H1 (cell line): ENCODE data around the gene PPP1R14C. TPM values are rescaled to one million over a fixed set of nuclear protein-coding genes. Genes with fewer than 3 reads are reported as not detected.

Experiments
- CTCF ChIA-PET: fragments of 300-600 bp; sonication (Branson Sonifier 250); formaldehyde crosslinking; loops from one replicate; lab custom pipeline; 2021; ENCODE audit not compliant: partially characterized antibody; lab: Charles Lee
- POLR2A ChIA-PET: fragments of 300-600 bp; sonication (Branson Sonifier 250); formaldehyde crosslinking; loops from one replicate; lab custom pipeline; 2021; ENCODE audit warnings: inconsistent platforms; ENCODE audit not compliant: partially characterized antibody; lab: Charles Lee
- DNase-seq, 2 experiments: peaks; one replicate each; pipeline versions ENCODE4 v3.0.0 to v3.0.0-alpha.2; 2010 to 2022; ENCODE audit warnings: low spot score in 2 of 2, low read depth in 1 of 2, mixed read lengths in 1 of 2
- FAIRE-seq: peaks from 2 replicates; lab custom pipeline; 2011; peaks lifted over from hg19 to GRCh38; lab: Jason Lieb, UNC
- H2AFZ ChIP-seq: 2 replicates; pipeline ENCODE4 v1.8.1; 2012; ENCODE audit warnings: low read length, inconsistent platforms
- H2AK5ac ChIP-seq: 2 replicates; pipeline ENCODE4 v1.6.1; 2013; ENCODE audit warnings: low read depth, low read length
- H2BK120ac ChIP-seq: replicated peaks from 2 replicates; pipeline ENCODE3; 2013; ENCODE audit warnings: low read depth, low read length, inconsistent platforms
- H2BK12ac ChIP-seq: 2 replicates; pipeline ENCODE4 v1.6.1; 2013; ENCODE audit warnings: low read depth, low read length
- H2BK15ac ChIP-seq: 2 replicates; pipeline ENCODE4 v1.6.1; 2013; ENCODE audit warnings: low read length
- H2BK20ac ChIP-seq: 2 replicates; pipeline ENCODE4 v1.6.1; 2013; ENCODE audit warnings: low read length
- H2BK5ac ChIP-seq: 2 replicates; pipeline ENCODE4 v1.6.1; 2013; ENCODE audit warnings: low read depth, low read length
- H3K14ac ChIP-seq: 2 replicates; pipeline ENCODE4 v1.6.1; 2013; ENCODE audit warnings: inconsistent platforms; ENCODE audit not compliant: insufficient read length
- H3K18ac ChIP-seq: 2 replicates; pipeline ENCODE4 v1.6.1; 2013; ENCODE audit warnings: low read length; ENCODE audit errors: extremely low read depth
- H3K23ac ChIP-seq: 2 replicates; pipeline ENCODE4 v1.6.1; 2013; ENCODE audit warnings: inconsistent platforms; ENCODE audit not compliant: insufficient read length
- H3K23me2 ChIP-seq: 2 replicates; pipeline ENCODE4 v1.6.1; 2013; ENCODE audit warnings: low read depth, low read length
- H3K27ac ChIP-seq: 2 replicates; pipeline ENCODE4 v1.6.1; 2011; ENCODE audit warnings: low read depth, low read length, inconsistent platforms
- H3K27me3 ChIP-seq, 4 experiments: replicated peaks in 1 of 4; 1 replicate in 1 of 4; 2 replicates in 3 of 4; pipeline versions ENCODE4 v1.6.1 to v1.8.1; 2011 to 2013; ENCODE audit warnings: low read length in 3 of 4, mild to moderate bottlenecking in 3 of 4, inconsistent platforms in 2 of 4, mixed read lengths in 2 of 4, moderate library complexity in 1 of 4; ENCODE audit not compliant: control insufficient read depth in 3 of 4, insufficient read depth in 3 of 4; ENCODE audit errors: extremely low read depth in 1 of 4
- H3K36me3 ChIP-seq, 4 experiments: 2 replicates each; pipeline versions ENCODE4 v1.6.1 to v1.8.1; 2011 to 2013; ENCODE audit warnings: mild to moderate bottlenecking in 4 of 4, low read length in 3 of 4, moderate library complexity in 2 of 4, control low read depth in 1 of 4, inconsistent platforms in 1 of 4; ENCODE audit not compliant: insufficient read depth in 4 of 4, control insufficient read depth in 2 of 4
- H3K4ac ChIP-seq: replicated peaks from 2 replicates; pipeline ENCODE3; 2013; ENCODE audit warnings: low read length, low read depth, mixed read lengths, inconsistent platforms; ENCODE audit not compliant: insufficient read length
- H3K4me1 ChIP-seq, 4 experiments: replicated peaks in 1 of 4; 1 replicate in 1 of 4; 2 replicates in 3 of 4; pipeline versions ENCODE4 v1.6.1 to v1.8.1; 2011 to 2013; ENCODE audit warnings: low read length in 3 of 4, inconsistent platforms in 2 of 4, mixed read lengths in 1 of 4; ENCODE audit not compliant: insufficient read depth in 4 of 4, control insufficient read depth in 3 of 4
- H3K4me2 ChIP-seq, 2 experiments: 2 replicates each; pipeline versions ENCODE4 v1.6.1 to v1.8.1; 2011 to 2013; ENCODE audit warnings: low read depth in 2 of 2, low read length in 2 of 2, control low read depth in 1 of 2, inconsistent platforms in 1 of 2, mild to moderate bottlenecking in 1 of 2; ENCODE audit not compliant: insufficient read depth in 1 of 2
- H3K4me3 ChIP-seq, 4 experiments: fragments of 200-600, 300-600 bp in 1 of 4; sonication (generic), shearing (Covaris generic), sonication (Bioruptor Twin) in 1 of 4; 2 replicates each; pipeline versions ENCODE4 v1.5.1 to v1.8.1; 2011 to 2016; ENCODE audit warnings: low read length in 4 of 4, low read depth in 3 of 4, control low read depth in 2 of 4, inconsistent platforms in 2 of 4, mild to moderate bottlenecking in 2 of 4, mixed read lengths in 1 of 4, moderate library complexity in 1 of 4; ENCODE audit not compliant: insufficient read depth in 2 of 4; ENCODE audit errors: extremely low read depth in 1 of 4
- H3K56ac ChIP-seq: replicated peaks from 2 replicates; pipeline ENCODE3; 2013; ENCODE audit warnings: low read depth, mild to moderate bottlenecking, mixed read lengths, low read length, inconsistent platforms; ENCODE audit not compliant: insufficient read length
- H3K79me1 ChIP-seq: 2 replicates; pipeline ENCODE4 v1.6.1; 2013; ENCODE audit warnings: low read depth, low read length, control low read depth
- H3K79me2 ChIP-seq, 2 experiments: 2 replicates each; pipeline versions ENCODE4 v1.6.1 to v1.8.1; 2012 to 2013; ENCODE audit warnings: low read length in 2 of 2, mild to moderate bottlenecking in 2 of 2, inconsistent platforms in 1 of 2; ENCODE audit not compliant: insufficient read depth in 2 of 2, control insufficient read depth in 1 of 2
- H3K9ac ChIP-seq, 4 experiments: replicated peaks in 1 of 4; 1 replicate in 1 of 4; 2 replicates in 3 of 4; pipeline versions ENCODE4 v1.6.1 to v1.8.1; 2011 to 2013; ENCODE audit warnings: low read depth in 3 of 4, low read length in 3 of 4, control low read depth in 2 of 4, mild to moderate bottlenecking in 2 of 4, moderate library complexity in 2 of 4, inconsistent platforms in 1 of 4; ENCODE audit errors: extremely low read depth in 1 of 4
- H3K9me3 ChIP-seq, 2 experiments: 2 replicates each; pipeline versions ENCODE4 v1.6.1 to v1.8.1; 2012 to 2013; ENCODE audit warnings: mild to moderate bottlenecking in 2 of 2, moderate library complexity in 2 of 2, control low read depth in 1 of 2, inconsistent platforms in 1 of 2, low read depth in 1 of 2, low read length in 1 of 2, mixed read lengths in 1 of 2; ENCODE audit not compliant: insufficient read depth in 2 of 2
- H4K20me1 ChIP-seq, 2 experiments: replicated peaks in 1 of 2; 2 replicates each; pipeline versions ENCODE3 to v1.8.1; 2011 to 2013; ENCODE audit warnings: inconsistent platforms in 2 of 2, low read length in 2 of 2, mild to moderate bottlenecking in 1 of 2; ENCODE audit not compliant: insufficient read depth in 2 of 2, control insufficient read depth in 1 of 2
- H4K5ac ChIP-seq: 2 replicates; pipeline ENCODE4 v1.6.1; 2013; ENCODE audit warnings: low read length, low read depth, mixed read lengths, inconsistent platforms; ENCODE audit not compliant: insufficient read length
- H4K8ac ChIP-seq: 2 replicates; pipeline ENCODE4 v1.8.0; 2013; ENCODE audit warnings: mild to moderate bottlenecking, moderate library complexity, low read length, inconsistent platforms; ENCODE audit not compliant: insufficient read depth; ENCODE audit errors: extremely low read depth
- H4K91ac ChIP-seq: replicated peaks from 2 replicates; pipeline ENCODE3; 2013; ENCODE audit warnings: low read length, mixed read lengths, inconsistent platforms; ENCODE audit not compliant: insufficient read length
- HDAC6 ChIP-seq: IDR thresholded peaks from one replicate; pipeline ENCODE4 v1.7.1; 2012; ENCODE audit warnings: low read depth, mild to moderate bottlenecking, inconsistent platforms, low read length, moderate library complexity
- KDM4A ChIP-seq: IDR thresholded peaks from one replicate; pipeline ENCODE4 v1.7.1; 2012; ENCODE audit warnings: low read depth, mild to moderate bottlenecking, moderate library complexity, low read length, inconsistent platforms; ENCODE audit not compliant: severe bottlenecking
- POLR2AphosphoS5 ChIP-seq: IDR thresholded peaks from 2 replicates; pipeline ENCODE4 v1.6.1; 2011; ENCODE audit warnings: low read depth, low read length
- RBBP5 ChIP-seq: IDR thresholded peaks from 2 replicates; pipeline ENCODE4 v1.7.1; 2012; ENCODE audit warnings: low read depth, mild to moderate bottlenecking, inconsistent platforms, low read length, moderate library complexity, borderline replicate concordance
- SIX5 ChIP-seq: IDR thresholded peaks from 2 replicates; pipeline ENCODE4 v1.6.1; 2011; ENCODE audit warnings: mild to moderate bottlenecking, low read depth, low read length
- SP2 ChIP-seq: IDR thresholded peaks from 2 replicates; pipeline ENCODE4 v1.6.1; 2012; ENCODE audit warnings: mild to moderate bottlenecking, low read length, inconsistent platforms
- TAF1 ChIP-seq: IDR thresholded peaks from 2 replicates; pipeline ENCODE4 v1.6.1; 2011; ENCODE audit warnings: mild to moderate bottlenecking, low read depth, low read length
- YY1 ChIP-seq: IDR thresholded peaks from 2 replicates; pipeline ENCODE4 v1.6.1; 2011; ENCODE audit warnings: low read depth, mild to moderate bottlenecking, low read length
- WGBS, 2 experiments: shearing (Covaris generic) in 1 of 2; methylation state at CpG; one replicate each; pipeline versions ENCODE4 v1.1.6 to v1.1.7; 2013 to 2015; ENCODE audit warnings: low lambda C conversion rate in 2 of 2, mixed read lengths in 2 of 2, inconsistent platforms in 1 of 2, low coverage in 1 of 2, missing lambda C conversion rate in 1 of 2; ENCODE audit not compliant: insufficient replicate concordance in 2 of 2, insufficient coverage in 1 of 2, insufficient read length in 1 of 2; ENCODE audit errors: extremely low coverage in 1 of 2, missing lambda C conversion rate in 1 of 2; 5-methylcytosine and 5-hydroxymethylcytosine counted together
- polyA plus RNA-seq, 7 experiments: library from polyadenylated mRNA; depleted of rRNA in 3 of 7; stranded (reverse) in 5 of 7; unstranded in 2 of 7; fragments of >200 nt in 5 of 7; fragments of 200-250 nt in 2 of 7; gene quantifications; 1 replicate in 5 of 7; 2 replicates in 1 of 7; 4 replicates in 1 of 7; pipeline versions ENCODE4 v1.2.1 to v1.2.3, GENCODE V29; 2011 to 2013; ENCODE audit warnings: missing spikeins in 2 of 7, mixed read lengths in 2 of 7
- total RNA-seq: library from RNA; stranded (reverse); fragmentation: NEBNext Ultra II Directional; extraction: Animal tissue kit (Norgen Biotek cat#: 25700); gene quantifications from 2 replicates; pipeline ENCODE4 v1.2.1, GENCODE V29; 2021
- TF ChIP-seq, protein P1 (sequence below): IDR thresholded peaks from 2 replicates; pipeline ENCODE4 v1.6.1; 2011; ENCODE audit warnings: low read length, improper control_type of control experiment
- TF ChIP-seq, protein P2 (sequence below): IDR thresholded peaks from 2 replicates; pipeline ENCODE4 v1.6.1; 2012; ENCODE audit warnings: inconsistent platforms

The PPP1R14C gene
- total and polyA plus RNA-seq, 2 of the 8 experiments (the other 6 are each of a cell fraction or from before 2014, with no cell fraction given): 0.30 to 0.61 TPM

DNA sequence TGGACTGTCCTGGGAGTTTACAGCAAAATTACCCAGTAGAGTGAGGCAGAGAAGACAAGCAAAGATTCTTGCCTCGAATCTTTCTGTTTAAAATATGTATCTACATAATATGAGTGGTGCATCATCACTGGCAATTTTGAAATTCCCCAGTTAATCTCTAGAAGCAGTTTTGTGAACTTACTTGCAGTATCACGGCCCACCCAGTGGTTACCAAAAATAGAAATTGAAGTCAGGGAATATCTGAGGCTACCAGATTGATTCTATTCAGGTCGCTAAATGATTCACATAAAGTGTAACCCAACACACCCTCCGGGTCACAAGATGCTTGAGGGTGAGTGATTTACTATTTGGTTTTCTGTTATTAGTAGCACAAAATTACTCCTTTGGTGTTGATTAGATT lies 111.9 kb downstream of the PPP1R14C start:
- no peak overlapping the region for H4K91ac ChIP-seq
- DNase-seq (no peak), FAIRE-seq (no peak)

More for the DNA sequence above, 111.9 kb downstream of the PPP1R14C start:
- Histone ChIP-seq H3K27me3 (no peaks in the 10 kb centered on the region; a peak in 1 of 7 replicates), H2AFZ (no peak overlapping the region), H3K79me2 (no peaks in the 10 kb centered on the region), H4K8ac (no peak overlapping the region), H2BK15ac (no peak overlapping the region), H3K4me1 (0 out of 7 replicates have a peak, but pooled peaks cover 0 to 3% (median 0%) of the 10 kb centered on the region in 4 experiments), H3K36me3 (no peaks in the 10 kb centered on the region), H4K5ac (no peak overlapping the region), H3K56ac (no peak overlapping the region), H3K27ac (no peak overlapping the region), H2BK12ac (no peak overlapping the region), H3K18ac (no peak overlapping the region), H3K4ac (no peak overlapping the region), H4K20me1 (no peaks in the 10 kb centered on the region), H3K9me3 (no peaks in the 10 kb centered on the region), H3K9ac (no peak overlapping the region), H2BK5ac (no peak overlapping the region), H3K79me1 (no peaks in the 10 kb centered on the region), H2BK120ac (no peak overlapping the region), H3K14ac (no peak overlapping the region), H3K23me2 (no peaks in the 10 kb centered on the region), H3K4me3 (no peak overlapping the region), H2AK5ac (no peak overlapping the region), H2BK20ac (no peak overlapping the region), H3K23ac (no peak overlapping the region)
- 99% methylated on average over 4 of the region's 4 CpGs; no CpG with 5 or more reads in 1 of the 2 experiments for WGBS, 2 experiments
- ChIA-PET CTCF (no interaction called here), POLR2A (no interaction called here)
- TF ChIP-seq SP2 (no peak), SIX5 (no peak), HDAC6 (no peak), TAF1 (no peak), RBBP5 (no peak), POLR2AphosphoS5 (no peak), YY1 (no peak), KDM4A (no peak)
- TF ChIP-seq, protein P1, sequence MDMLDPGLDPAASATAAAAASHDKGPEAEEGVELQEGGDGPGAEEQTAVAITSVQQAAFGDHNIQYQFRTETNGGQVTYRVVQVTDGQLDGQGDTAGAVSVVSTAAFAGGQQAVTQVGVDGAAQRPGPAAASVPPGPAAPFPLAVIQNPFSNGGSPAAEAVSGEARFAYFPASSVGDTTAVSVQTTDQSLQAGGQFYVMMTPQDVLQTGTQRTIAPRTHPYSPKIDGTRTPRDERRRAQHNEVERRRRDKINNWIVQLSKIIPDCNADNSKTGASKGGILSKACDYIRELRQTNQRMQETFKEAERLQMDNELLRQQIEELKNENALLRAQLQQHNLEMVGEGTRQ: no peak
- TF ChIP-seq, protein P2, sequence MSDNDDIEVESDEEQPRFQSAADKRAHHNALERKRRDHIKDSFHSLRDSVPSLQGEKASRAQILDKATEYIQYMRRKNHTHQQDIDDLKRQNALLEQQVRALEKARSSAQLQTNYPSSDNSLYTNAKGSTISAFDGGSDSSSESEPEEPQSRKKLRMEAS: no peak
- TF ChIP-seq, all 59 proteins: peak for 0
- no peak overlapping the region for H3K4me2 ChIP-seq
